Esophagus muscularis mucosa (tissue), 3 donors: ENCODE data around the gene HEBP2.

ENCODE experiments used
- POLR2A ChIP-seq: fragments of 450-650 bp; IDR thresholded peaks from one replicate; pipeline ENCODE4 v1.6.1; 2017; ENCODE audit warnings: antibody characterized with exemption, moderate library complexity, mild to moderate bottlenecking, low read depth
- POLR2AphosphoS5 ChIP-seq, 2 donors: sonication (generic); formaldehyde crosslinking; IDR thresholded peaks; one replicate each; pipeline ENCODE4 v1.6.1; 2017; ENCODE audit warnings: antibody characterized with exemption in 2 of 2
- TF ChIP-seq, protein P1 (sequence below), 3 experiments: fragments of 200-600 bp in 2 of 3; fragments of 450-650 bp in 1 of 3; sonication (generic) in 2 of 3; IDR thresholded peaks; one replicate each; pipeline ENCODE4 v1.5.1; 2017 to 2019; ENCODE audit warnings: antibody characterized with exemption in 3 of 3, mild to moderate bottlenecking in 2 of 3, moderate library complexity in 1 of 3

DNA sequence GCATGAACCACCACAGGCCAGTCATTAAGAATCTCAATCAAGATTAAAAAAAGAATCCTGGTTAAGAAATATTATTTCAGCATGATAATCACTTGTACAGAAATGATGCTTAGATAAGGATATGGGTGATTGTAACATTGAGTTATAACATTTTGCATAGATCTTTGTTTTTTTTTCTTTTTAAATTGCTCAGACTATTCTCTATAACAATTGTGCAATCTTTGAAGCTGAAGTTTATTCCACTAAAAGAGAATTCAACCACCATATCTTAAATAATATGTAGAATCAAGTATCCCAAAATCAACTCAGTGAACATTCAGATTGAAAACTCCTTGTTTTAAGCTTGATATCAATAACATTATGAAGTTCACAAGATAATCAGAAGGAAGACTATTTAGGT is 27.0 kb upstream of the HEBP2 start:
- TF ChIP-seq, protein P1, sequence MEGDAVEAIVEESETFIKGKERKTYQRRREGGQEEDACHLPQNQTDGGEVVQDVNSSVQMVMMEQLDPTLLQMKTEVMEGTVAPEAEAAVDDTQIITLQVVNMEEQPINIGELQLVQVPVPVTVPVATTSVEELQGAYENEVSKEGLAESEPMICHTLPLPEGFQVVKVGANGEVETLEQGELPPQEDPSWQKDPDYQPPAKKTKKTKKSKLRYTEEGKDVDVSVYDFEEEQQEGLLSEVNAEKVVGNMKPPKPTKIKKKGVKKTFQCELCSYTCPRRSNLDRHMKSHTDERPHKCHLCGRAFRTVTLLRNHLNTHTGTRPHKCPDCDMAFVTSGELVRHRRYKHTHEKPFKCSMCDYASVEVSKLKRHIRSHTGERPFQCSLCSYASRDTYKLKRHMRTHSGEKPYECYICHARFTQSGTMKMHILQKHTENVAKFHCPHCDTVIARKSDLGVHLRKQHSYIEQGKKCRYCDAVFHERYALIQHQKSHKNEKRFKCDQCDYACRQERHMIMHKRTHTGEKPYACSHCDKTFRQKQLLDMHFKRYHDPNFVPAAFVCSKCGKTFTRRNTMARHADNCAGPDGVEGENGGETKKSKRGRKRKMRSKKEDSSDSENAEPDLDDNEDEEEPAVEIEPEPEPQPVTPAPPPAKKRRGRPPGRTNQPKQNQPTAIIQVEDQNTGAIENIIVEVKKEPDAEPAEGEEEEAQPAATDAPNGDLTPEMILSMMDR (IDR thresholded peaks at IDR 0.05) = no peak
- TF ChIP-seq POLR2AphosphoS5 (IDR thresholded peaks at IDR 0.05) = no peak
- TF ChIP-seq POLR2A = no peak
